ENCODE measurements around the gene PTPRM.

DNA sequence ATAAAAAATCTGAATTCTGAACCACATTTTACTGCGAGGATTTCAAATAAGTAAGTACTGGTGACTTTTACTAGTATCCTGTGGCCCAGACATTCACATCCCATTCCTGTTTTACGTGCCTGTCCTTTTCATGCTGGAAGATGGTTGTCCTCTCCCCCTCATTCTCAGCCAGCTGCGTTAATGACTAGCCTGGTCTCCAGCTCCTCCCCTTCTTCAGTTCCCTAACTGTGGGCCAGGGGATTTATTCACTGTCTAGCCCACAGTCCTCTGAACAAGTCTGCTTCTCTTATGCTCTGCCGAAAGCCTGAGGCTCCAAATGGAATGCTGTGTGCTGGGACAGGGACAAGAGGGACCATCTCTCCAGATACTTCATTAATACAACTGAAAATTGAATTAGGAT lies 373.9 kb downstream of the PTPRM start:
- TF ChIP-seq ATF6 (CRISPR knock-in tag; IDR thresholded peaks at IDR 0.05) (no peak), FOXJ3 (CRISPR knock-in tag; IDR thresholded peaks at IDR 0.05; ENCODE audit: borderline replicate concordance) (no peak), ETV6 (CRISPR knock-in tag; IDR thresholded peaks at IDR 0.05) (no peak), JUN (CRISPR knock-in tag; IDR thresholded peaks at IDR 0.05) (no peak), FOXK1 (CRISPR knock-in tag; IDR thresholded peaks at IDR 0.05) (no peak), AR (CRISPR knock-in tag; IDR thresholded peaks at IDR 0.05) (no peak), KAT7 (CRISPR knock-in tag; IDR thresholded peaks at IDR 0.05; ENCODE audit: borderline replicate concordance) (no peak), ZNF512 (CRISPR knock-in tag; IDR thresholded peaks at IDR 0.05; ENCODE audit: borderline replicate concordance) (no peak), SP1 (CRISPR knock-in tag; conservative IDR thresholded peaks at IDR 0.05) (no peak)
- TF ChIP-seq, protein P1, sequence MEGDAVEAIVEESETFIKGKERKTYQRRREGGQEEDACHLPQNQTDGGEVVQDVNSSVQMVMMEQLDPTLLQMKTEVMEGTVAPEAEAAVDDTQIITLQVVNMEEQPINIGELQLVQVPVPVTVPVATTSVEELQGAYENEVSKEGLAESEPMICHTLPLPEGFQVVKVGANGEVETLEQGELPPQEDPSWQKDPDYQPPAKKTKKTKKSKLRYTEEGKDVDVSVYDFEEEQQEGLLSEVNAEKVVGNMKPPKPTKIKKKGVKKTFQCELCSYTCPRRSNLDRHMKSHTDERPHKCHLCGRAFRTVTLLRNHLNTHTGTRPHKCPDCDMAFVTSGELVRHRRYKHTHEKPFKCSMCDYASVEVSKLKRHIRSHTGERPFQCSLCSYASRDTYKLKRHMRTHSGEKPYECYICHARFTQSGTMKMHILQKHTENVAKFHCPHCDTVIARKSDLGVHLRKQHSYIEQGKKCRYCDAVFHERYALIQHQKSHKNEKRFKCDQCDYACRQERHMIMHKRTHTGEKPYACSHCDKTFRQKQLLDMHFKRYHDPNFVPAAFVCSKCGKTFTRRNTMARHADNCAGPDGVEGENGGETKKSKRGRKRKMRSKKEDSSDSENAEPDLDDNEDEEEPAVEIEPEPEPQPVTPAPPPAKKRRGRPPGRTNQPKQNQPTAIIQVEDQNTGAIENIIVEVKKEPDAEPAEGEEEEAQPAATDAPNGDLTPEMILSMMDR (IDR thresholded peaks at IDR 0.05): no peak
- TF ChIP-seq, protein P2, sequence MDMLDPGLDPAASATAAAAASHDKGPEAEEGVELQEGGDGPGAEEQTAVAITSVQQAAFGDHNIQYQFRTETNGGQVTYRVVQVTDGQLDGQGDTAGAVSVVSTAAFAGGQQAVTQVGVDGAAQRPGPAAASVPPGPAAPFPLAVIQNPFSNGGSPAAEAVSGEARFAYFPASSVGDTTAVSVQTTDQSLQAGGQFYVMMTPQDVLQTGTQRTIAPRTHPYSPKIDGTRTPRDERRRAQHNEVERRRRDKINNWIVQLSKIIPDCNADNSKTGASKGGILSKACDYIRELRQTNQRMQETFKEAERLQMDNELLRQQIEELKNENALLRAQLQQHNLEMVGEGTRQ (CRISPR knock-in tag; IDR thresholded peaks at IDR 0.05): no peak
- TF ChIP-seq, protein P3, sequence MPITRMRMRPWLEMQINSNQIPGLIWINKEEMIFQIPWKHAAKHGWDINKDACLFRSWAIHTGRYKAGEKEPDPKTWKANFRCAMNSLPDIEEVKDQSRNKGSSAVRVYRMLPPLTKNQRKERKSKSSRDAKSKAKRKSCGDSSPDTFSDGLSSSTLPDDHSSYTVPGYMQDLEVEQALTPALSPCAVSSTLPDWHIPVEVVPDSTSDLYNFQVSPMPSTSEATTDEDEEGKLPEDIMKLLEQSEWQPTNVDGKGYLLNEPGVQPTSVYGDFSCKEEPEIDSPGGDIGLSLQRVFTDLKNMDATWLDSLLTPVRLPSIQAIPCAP (CRISPR knock-in tag; IDR thresholded peaks at IDR 0.05): no peak
